ENCODE measurements around the gene TLDC2. TPM values are rescaled to one million over a fixed set of nuclear protein-coding genes. Genes with fewer than 3 reads are reported as not detected.

The TLDC2 gene
- total and polyA plus RNA-seq, 2 of the 8 experiments (the other 6 are each of a cell fraction or from before 2014, with no cell fraction given): 0.29 to 0.34 TPM

DNA sequence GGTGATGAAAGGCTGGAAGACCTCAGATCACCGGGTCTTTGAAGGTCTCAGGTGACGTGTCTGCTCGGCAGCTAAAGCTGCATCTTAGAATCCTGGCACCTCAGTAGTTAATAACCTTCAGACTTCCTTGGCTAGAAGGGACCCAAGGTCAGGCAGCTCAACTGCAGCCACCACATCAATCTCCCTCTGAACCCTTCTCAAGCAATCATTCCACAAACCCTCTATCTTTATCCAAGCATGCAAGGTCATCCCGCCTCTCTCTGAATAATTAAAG, 16.7 kb upstream of the TLDC2 start:
- H3K23me2 ChIP-seq (ENCODE audit: low read depth, low read length): peaks cover 11% of the 10 kb centered on the region; the same call in 1 of the 2 replicates
- no peak overlapping the region for H3K4me2 ChIP-seq (ENCODE audit: insufficient read depth in 1 of 2, low read depth in 2 of 2, low read length in 2 of 2)
- CTCF ChIA-PET (ENCODE audit: partially characterized antibody): interaction anchor here (0.8 to 4.8 kb wide), 6 partner anchors 12 to 68 kb away, joined by 3 to 35 read pairs (median 4); no protein-coding TSS in a partner anchor
- H4K20me1 ChIP-seq (replicated peaks in 1 of 2; ENCODE audit: control insufficient read depth in 1 of 2, insufficient read depth in 2 of 2, low read length in 2 of 2): peaks cover 24 to 33% of the 10 kb centered on the region in 2 experiments
- POLR2A ChIA-PET (ENCODE audit: partially characterized antibody): interaction anchor here (0.7 to 7.9 kb wide), 5 partner anchors 8 to 34 kb away, joined by 3 to 54 read pairs (median 4); no protein-coding TSS in a partner anchor
- H4K91ac ChIP-seq (replicated peaks; ENCODE audit: insufficient read length, low read length): no peak overlapping the region
- H4K5ac ChIP-seq (ENCODE audit: insufficient read length, low read depth, low read length): no peak overlapping the region
- no peak overlapping the region for H2AFZ ChIP-seq (ENCODE audit: low read length)
- no peaks in the 10 kb centered on the region for H3K9me3 ChIP-seq (ENCODE audit: insufficient read depth in 2 of 2, low read depth in 1 of 2, low read length in 1 of 2)
- no peak overlapping the region for H3K14ac ChIP-seq (ENCODE audit: insufficient read length)
- H3K4me1 ChIP-seq (replicated peaks in 1 of 4; ENCODE audit: control insufficient read depth in 3 of 4, insufficient read depth in 4 of 4, low read length in 3 of 4): peaks cover 0 to 25% (median 19%) of the 10 kb centered on the region in 4 experiments; a peak in 6 of 7 replicates
- H2BK120ac ChIP-seq (replicated peaks; ENCODE audit: low read depth, low read length): no peak overlapping the region
- H3K18ac ChIP-seq (ENCODE audit: extremely low read depth, low read length): no peak overlapping the region
- H3K4me3 ChIP-seq (ENCODE audit: extremely low read depth in 1 of 4, insufficient read depth in 2 of 4, low read depth in 3 of 4, low read length in 4 of 4): no peak overlapping the region
- H2BK20ac ChIP-seq (ENCODE audit: low read length): no peak overlapping the region
- no peak overlapping the region for H3K56ac ChIP-seq (replicated peaks; ENCODE audit: insufficient read length, low read depth, low read length)
- H3K27ac ChIP-seq (ENCODE audit: low read depth, low read length): no peak overlapping the region
- H2BK15ac ChIP-seq (ENCODE audit: low read length): no peak overlapping the region
- no peak overlapping the region for H3K23ac ChIP-seq (ENCODE audit: insufficient read length)
- 96% methylated on average over 4 of the region's 4 CpGs; no CpG with 5 or more reads in 1 of the 2 experiments for WGBS, 2 experiments (ENCODE audit: extremely low coverage in 1 of 2, insufficient coverage in 1 of 2, insufficient read length in 1 of 2, insufficient replicate concordance in 2 of 2, low coverage in 1 of 2, low lambda C conversion rate in 2 of 2, missing lambda C conversion rate in 1 of 2)
- H4K8ac ChIP-seq (ENCODE audit: extremely low read depth, insufficient read depth, low read length): no peak overlapping the region
- no peak overlapping the region for H3K4ac ChIP-seq (replicated peaks; ENCODE audit: insufficient read length, low read depth, low read length)
- DNase-seq (ENCODE audit: low read depth in 1 of 2, low spot score in 2 of 2): no peak
- no peak overlapping the region for H2AK5ac ChIP-seq (ENCODE audit: low read depth, low read length)
- H3K27me3 ChIP-seq (replicated peaks in 1 of 4; ENCODE audit: control insufficient read depth in 3 of 4, extremely low read depth in 1 of 4, insufficient read depth in 3 of 4, low read length in 3 of 4): peaks cover 0 to 8% (median 4%) of the 10 kb centered on the region in 4 experiments; a peak in 4 of 7 replicates
- no peak overlapping the region for H3K9ac ChIP-seq (replicated peaks in 1 of 4; ENCODE audit: extremely low read depth in 1 of 4, low read depth in 3 of 4, low read length in 3 of 4)
- no peak for FAIRE-seq
- H3K36me3 ChIP-seq (ENCODE audit: control insufficient read depth in 2 of 4, insufficient read depth in 4 of 4, low read length in 3 of 4): 0 out of 8 replicates have a peak, but pooled peaks cover 0 to 2% (median 0%) of the 10 kb centered on the region in 4 experiments
- H3K79me1 ChIP-seq (ENCODE audit: low read depth, low read length): peaks cover 31% of the 10 kb centered on the region
- no peak overlapping the region for H2BK5ac ChIP-seq (ENCODE audit: low read depth, low read length)
- no peak overlapping the region for H2BK12ac ChIP-seq (ENCODE audit: low read depth, low read length)
- peaks cover 0 to 52% of the 10 kb centered on the region in 2 experiments; a peak in 2 of 4 replicates for H3K79me2 ChIP-seq (ENCODE audit: control insufficient read depth in 1 of 2, insufficient read depth in 2 of 2, low read length in 2 of 2)
- no peak for TF ChIP-seq GTF2F1 (IDR thresholded peaks at IDR 0.05; ENCODE audit: borderline replicate concordance, low read depth, low read length)
- TF ChIP-seq POU5F1 (IDR thresholded peaks at IDR 0.05; ENCODE audit: low read depth, low read length): no peak
- TF ChIP-seq EP300 (IDR thresholded peaks at IDR 0.05; ENCODE audit: borderline replicate concordance in 1 of 2, low read depth in 2 of 2, low read length in 2 of 2): no peak

Data from H1 (cell line).